ENCODE data around the gene TXNDC9. TPM values are rescaled to one million over a fixed set of nuclear protein-coding genes. Genes with fewer than 3 reads are reported as not detected.
"Not testable (repeated sequence)": the region's sequence is repeated elsewhere in the genome, so short reads cannot be mapped to it uniquely, and the experiment has no call there.

The TXNDC9 gene
- total RNA-seq, 3 donors from 2014 or later: 21.5 to 26.5 (median 25.2) TPM

DNA sequence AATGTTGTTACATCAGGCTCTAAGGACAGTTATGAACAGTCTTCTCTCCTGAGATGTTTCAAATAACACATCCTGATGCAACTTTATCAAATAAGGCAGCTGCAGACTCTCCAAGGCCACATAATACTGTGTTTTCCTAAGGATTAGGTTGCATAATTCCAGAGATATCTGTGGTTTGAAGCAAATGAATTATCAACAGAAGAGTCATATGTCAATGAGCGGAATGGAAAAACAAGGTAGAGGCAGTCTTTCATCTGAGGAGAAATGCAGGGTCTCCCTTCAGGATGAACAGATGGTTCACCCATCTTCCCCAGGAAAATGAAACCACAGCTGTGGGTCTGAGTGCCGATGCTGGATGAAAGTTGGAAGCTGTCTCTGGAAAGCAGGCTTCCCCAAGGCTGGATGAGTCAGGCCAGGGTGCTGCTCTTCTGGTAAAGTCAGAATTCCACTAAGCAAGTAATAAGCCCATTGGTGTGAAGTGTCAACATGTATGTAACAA, 57.3 kb downstream of the TXNDC9 start:
- no peak for ATAC-seq
- H3K4me3 ChIP-seq: no peak overlapping the region
- no peaks in the 10 kb centered on the region for H3K4me1 ChIP-seq (ENCODE audit: low read depth)
- DNase-seq: no peak
- TF ChIP-seq, protein P1, sequence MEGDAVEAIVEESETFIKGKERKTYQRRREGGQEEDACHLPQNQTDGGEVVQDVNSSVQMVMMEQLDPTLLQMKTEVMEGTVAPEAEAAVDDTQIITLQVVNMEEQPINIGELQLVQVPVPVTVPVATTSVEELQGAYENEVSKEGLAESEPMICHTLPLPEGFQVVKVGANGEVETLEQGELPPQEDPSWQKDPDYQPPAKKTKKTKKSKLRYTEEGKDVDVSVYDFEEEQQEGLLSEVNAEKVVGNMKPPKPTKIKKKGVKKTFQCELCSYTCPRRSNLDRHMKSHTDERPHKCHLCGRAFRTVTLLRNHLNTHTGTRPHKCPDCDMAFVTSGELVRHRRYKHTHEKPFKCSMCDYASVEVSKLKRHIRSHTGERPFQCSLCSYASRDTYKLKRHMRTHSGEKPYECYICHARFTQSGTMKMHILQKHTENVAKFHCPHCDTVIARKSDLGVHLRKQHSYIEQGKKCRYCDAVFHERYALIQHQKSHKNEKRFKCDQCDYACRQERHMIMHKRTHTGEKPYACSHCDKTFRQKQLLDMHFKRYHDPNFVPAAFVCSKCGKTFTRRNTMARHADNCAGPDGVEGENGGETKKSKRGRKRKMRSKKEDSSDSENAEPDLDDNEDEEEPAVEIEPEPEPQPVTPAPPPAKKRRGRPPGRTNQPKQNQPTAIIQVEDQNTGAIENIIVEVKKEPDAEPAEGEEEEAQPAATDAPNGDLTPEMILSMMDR (IDR thresholded peaks at IDR 0.05): no peak
- intact Hi-C loops (cut with DNase I, micrococcal nuclease): no loop called here
- no peaks in the 10 kb centered on the region for H3K36me3 ChIP-seq (ENCODE audit: low read depth)
- H3K9me3 ChIP-seq: peaks cover 5% of the 10 kb centered on the region

DNA sequence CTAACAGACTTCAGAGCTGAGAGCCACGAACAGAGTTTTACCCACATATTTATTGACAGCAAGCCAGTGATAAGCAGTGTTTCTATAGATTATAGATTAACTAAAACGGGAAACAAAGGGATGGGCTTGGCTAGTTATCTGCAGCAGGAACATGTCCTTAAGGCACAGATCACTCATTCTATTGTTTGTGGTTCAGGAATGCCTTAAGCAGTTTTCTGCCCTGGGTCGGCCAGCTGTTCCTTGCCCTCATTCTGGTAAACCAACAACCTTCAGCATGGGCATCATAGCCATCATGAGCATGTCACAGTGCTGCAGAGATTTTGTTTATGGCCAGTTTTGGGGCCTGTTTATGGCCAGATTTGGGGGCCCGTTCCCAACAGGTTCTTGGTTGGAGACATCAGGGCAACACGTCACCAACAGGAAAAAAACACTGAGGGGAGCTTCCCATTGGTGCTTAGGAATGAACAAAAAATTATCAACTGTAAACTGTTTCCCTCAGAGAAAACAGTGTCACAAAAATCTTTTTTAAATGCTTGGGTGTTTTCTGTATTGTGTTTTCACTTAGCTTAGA, 57.9 kb downstream of the TXNDC9 start:
- DNase-seq; H3K9me3 ChIP-seq; H3K36me3 ChIP-seq (ENCODE audit: low read depth); ATAC-seq; H3K4me1 ChIP-seq (ENCODE audit: low read depth); intact Hi-C loops (cut with DNase I, micrococcal nuclease); H3K4me3 ChIP-seq: not testable (repeated sequence)

DNA sequence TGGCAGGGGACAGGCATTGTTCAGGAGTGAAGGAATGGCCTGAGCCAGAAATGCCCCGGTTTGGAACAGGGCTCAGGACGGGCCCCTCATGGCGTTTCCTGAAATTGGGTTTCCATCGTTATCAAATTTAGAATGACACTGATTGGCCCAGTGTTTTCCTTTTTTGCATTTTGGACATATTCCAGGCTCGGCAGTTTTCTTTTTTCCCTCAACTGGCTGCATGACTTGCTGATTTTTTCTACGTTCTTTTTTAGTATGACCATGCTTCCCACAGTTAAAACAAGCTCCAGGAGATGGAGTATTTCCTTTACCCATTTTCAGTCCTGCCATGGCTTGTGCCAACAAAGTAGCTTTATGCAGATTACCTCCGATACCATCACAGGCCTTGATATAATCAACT, 60.3 kb downstream of the TXNDC9 start:
- intact Hi-C loops (cut with DNase I, micrococcal nuclease): no loop called here
- no peak for DNase-seq
- H3K4me1 ChIP-seq (ENCODE audit: low read depth): no peaks in the 10 kb centered on the region
- H3K9me3 ChIP-seq: peaks cover 16% of the 10 kb centered on the region
- H3K4me3 ChIP-seq: no peak overlapping the region
- no peaks in the 10 kb centered on the region for H3K36me3 ChIP-seq (ENCODE audit: low read depth)
- no peak for ATAC-seq
- TF ChIP-seq, protein P1 (IDR thresholded peaks at IDR 0.05): no peak

Other genes starting within 250 kb of the TXNDC9 start
- gene C2orf15, start 194.6 kb downstream of the TXNDC9 start, total RNA-seq: 1 to 10 TPM; 1.3 to 3.6 (median 3.5) TPM
- 1 to 10 TPM; 6.6 to 8.8 (median 7.8) TPM for gene TSGA10, start 181.4 kb downstream of the TXNDC9 start, total RNA-seq
- 1 to 10 TPM; 7.0 to 8.4 (median 7.0) TPM for gene LIPT1, start 181.4 kb downstream of the TXNDC9 start, total RNA-seq
- 10 to 100 TPM; 21.7 to 24.3 (median 22.0) TPM for gene MITD1, start 155.3 kb downstream of the TXNDC9 start, total RNA-seq
- 10 to 100 TPM; 22.5 to 23.2 (median 23.0) TPM for gene MRPL30, start 155.1 kb downstream of the TXNDC9 start, total RNA-seq
- gene LYG2, start 80.7 kb downstream of the TXNDC9 start, total RNA-seq: not detected
- gene LYG1, start 35.1 kb downstream of the TXNDC9 start, total RNA-seq: 1 to 10 TPM in 2 of 3 donors, not detected in 1; 1.5 to 1.6 TPM
- gene EIF5B, start 1.1 kb upstream of the TXNDC9 start, total RNA-seq: 10 to 100 TPM; 23.5 to 47.3 (median 30.1) TPM
- 10 to 100 TPM; 40.2 to 53.4 (median 50.7) TPM for gene REV1, start 153.7 kb upstream of the TXNDC9 start, total RNA-seq